IMR-90 (cell line): ENCODE results near the gene EML6. TPM values are rescaled to one million over a fixed set of nuclear protein-coding genes. Genes with fewer than 3 reads are reported as not detected.

ENCODE experiments used
- ATAC-seq: fragments of 200-7000 bp; cut with Tn5 transposase; 2 replicates; pipeline ENCODE4 v1.9.1; 2020; ENCODE audit warnings: low read depth, mild to moderate bottlenecking, moderate library complexity
- BruUV-seq: library from RNA; stranded (reverse); fragments of 400-500 nt; replicated peaks from 2 replicates; lab custom pipeline; 2021; lab: Mats Ljungman, UMichigan
- CTCF ChIA-PET: fragments of 300-600 bp; formaldehyde crosslinking; extraction: SDS; loops from one replicate; lab custom pipeline; 2021; ENCODE audit warnings: antibody characterized with exemption; lab: Yijun Ruan, JAX
- POLR2A ChIA-PET: fragments of 300-600 bp; sonication (Branson Sonifier 250); formaldehyde crosslinking; loops from one replicate; lab custom pipeline; 2022; ENCODE audit warnings: antibody characterized with exemption; ENCODE audit not compliant: unreplicated experiment; lab: Charles Lee
- DNase-seq: peaks from one replicate; pipeline ENCODE4 v3.0.0; 2013
- H2AFZ ChIP-seq: replicated peaks from 2 replicates; pipeline ENCODE3; 2013; ENCODE audit warnings: low read length, mild to moderate bottlenecking; ENCODE audit not compliant: poor library complexity
- H2AK5ac ChIP-seq: 2 replicates; pipeline ENCODE4 v1.6.1; 2013; ENCODE audit warnings: low read depth, low read length, inconsistent platforms
- H2AK9ac ChIP-seq: replicated peaks from 2 replicates; pipeline ENCODE3; 2013; ENCODE audit warnings: mild to moderate bottlenecking, low read depth, low read length, moderate library complexity; ENCODE audit not compliant: poor library complexity
- H2BK120ac ChIP-seq: 2 replicates; pipeline ENCODE4 v1.6.1; 2013; ENCODE audit warnings: low read depth, low read length, inconsistent platforms
- H2BK15ac ChIP-seq: 3 replicates; pipeline ENCODE4 v1.6.1; 2013; ENCODE audit warnings: low read depth, low read length, inconsistent platforms
- H2BK20ac ChIP-seq: 2 replicates; pipeline ENCODE4 v1.6.1; 2013; ENCODE audit warnings: low read depth, mild to moderate bottlenecking, inconsistent platforms, low read length, moderate library complexity
- H2BK5ac ChIP-seq: 2 replicates; pipeline ENCODE4 v1.6.1; 2013; ENCODE audit warnings: mild to moderate bottlenecking, low read depth, low read length, inconsistent platforms; ENCODE audit not compliant: poor library complexity, severe bottlenecking
- H3K14ac ChIP-seq: replicated peaks from 2 replicates; pipeline ENCODE4 v1.6.1; 2013; ENCODE audit warnings: low read depth, low read length, inconsistent platforms
- H3K18ac ChIP-seq: 2 replicates; pipeline ENCODE4 v1.6.1; 2013; ENCODE audit warnings: low read depth, low read length, control low read depth
- H3K23ac ChIP-seq: 2 replicates; pipeline ENCODE4 v1.6.1; 2013; ENCODE audit warnings: low read depth, low read length, inconsistent platforms
- H3K27ac ChIP-seq: 2 replicates; pipeline ENCODE4 v1.5.1; 2013; ENCODE audit warnings: mild to moderate bottlenecking, control low read depth, low read length; ENCODE audit not compliant: insufficient read depth
- H3K27me3 ChIP-seq: 2 replicates; pipeline ENCODE4 v1.6.1; 2013; ENCODE audit warnings: low read length; ENCODE audit not compliant: control insufficient read depth, insufficient read depth
- H3K36me3 ChIP-seq: 2 replicates; pipeline ENCODE4 v1.6.1; 2013; ENCODE audit warnings: low read length, mixed read lengths; ENCODE audit not compliant: control insufficient read depth, insufficient read depth
- H3K4ac ChIP-seq: 2 replicates; pipeline ENCODE4 v1.6.1; 2013; ENCODE audit warnings: low read depth, low read length, inconsistent platforms
- H3K4me1 ChIP-seq: 2 replicates; pipeline ENCODE4 v1.6.1; 2013; ENCODE audit warnings: low read length, mixed read lengths; ENCODE audit not compliant: control insufficient read depth, insufficient read depth
- H3K4me2 ChIP-seq: 2 replicates; pipeline ENCODE4 v1.6.1; 2013; ENCODE audit warnings: low read depth, mild to moderate bottlenecking, control low read depth, low read length, moderate library complexity
- H3K4me3 ChIP-seq: 2 replicates; pipeline ENCODE4 v1.5.1; 2013; ENCODE audit warnings: low read depth, mild to moderate bottlenecking, control low read depth, low read length, moderate library complexity; ENCODE audit not compliant: insufficient read depth
- H3K56ac ChIP-seq: 2 replicates; pipeline ENCODE4 v1.6.1; 2013; ENCODE audit warnings: low read length, inconsistent platforms; ENCODE audit not compliant: insufficient read depth; ENCODE audit errors: extremely low read depth
- H3K79me1 ChIP-seq, 2 experiments: 2 replicates each; pipeline ENCODE4 v1.6.1; 2013; ENCODE audit warnings: low read length in 2 of 2, inconsistent platforms in 1 of 2, low read depth in 1 of 2
- H3K9ac ChIP-seq: 2 replicates; pipeline ENCODE4 v1.6.1; 2013; ENCODE audit warnings: low read depth, low read length, control low read depth
- H3K9me1 ChIP-seq: 2 replicates; pipeline ENCODE4 v1.6.1; 2013; ENCODE audit warnings: low read length, inconsistent platforms; ENCODE audit not compliant: insufficient read depth
- H3K9me3 ChIP-seq: 2 replicates; pipeline ENCODE4 v1.6.1; 2013; ENCODE audit warnings: low read length; ENCODE audit not compliant: control insufficient read depth, insufficient read depth
- H4K20me1 ChIP-seq: 2 replicates; pipeline ENCODE4 v1.6.1; 2013; ENCODE audit warnings: low read length, inconsistent platforms; ENCODE audit not compliant: insufficient read depth
- H4K5ac ChIP-seq: 2 replicates; pipeline ENCODE4 v1.6.1; 2013; ENCODE audit warnings: mild to moderate bottlenecking, low read depth, low read length, control low read depth
- H4K8ac ChIP-seq, 2 experiments: 2 replicates each; pipeline ENCODE4 v1.6.1; 2013; ENCODE audit warnings: low read depth in 2 of 2, low read length in 2 of 2, control low read depth in 1 of 2, inconsistent platforms in 1 of 2
- H4K91ac ChIP-seq: 2 replicates; pipeline ENCODE4 v1.6.1; 2013; ENCODE audit warnings: low read depth, low read length, inconsistent platforms; ENCODE audit not compliant: insufficient read depth
- CTCF ChIP-seq: conservative IDR thresholded peaks from 2 replicates; pipeline ENCODE4 v1.5.1; 2012; ENCODE audit warnings: mild to moderate bottlenecking, low read depth, low read length, improper control_type of control experiment
- NFE2L2 ChIP-seq: fragments of 150-350 bp; IDR thresholded peaks from 2 replicates; pipeline ENCODE4 v1.6.1; 2016; ENCODE audit warnings: low read depth, mild to moderate bottlenecking, low read length
- WGBS, 2 experiments: methylation state at CpG; one replicate each; pipeline versions ENCODE4 v1.1.5 to v1.1.7; 2013; ENCODE audit warnings: missing lambda C conversion rate in 2 of 2; ENCODE audit not compliant: insufficient read length in 1 of 2; ENCODE audit errors: extremely low coverage in 2 of 2; 5-methylcytosine and 5-hydroxymethylcytosine counted together
- dilution Hi-C: fragments of 300-500 bp; cut with HindIII; formaldehyde crosslinking; loops from one replicate; pipeline ENCODE4 v1.14.3; 2018; ENCODE audit warnings: low sequenced_read_pairs; ENCODE audit not compliant: unreplicated experiment
- in situ Hi-C: fragments of 300-500 bp; cut with MboI; formaldehyde crosslinking; loops from 3 replicates; pipeline ENCODE4 v1.14.3; 2019; ENCODE audit warnings: low sequenced_read_pairs, inconsistent platforms, mixed read lengths
- intact Hi-C: fragments of 100-400 bp; cut with micrococcal nuclease; formaldehyde crosslinking; loops from 2 replicates; pipeline ENCODE4 v1.10.0; 2022
- polyA plus RNA-seq, 3 experiments: library from polyadenylated mRNA; depleted of rRNA; stranded (reverse); fragments of >200 nt; gene quantifications; 2 replicates each; pipeline ENCODE4 v1.2.3, GENCODE V29; 2012; ENCODE audit warnings: low replicate concordance in 1 of 3
- total RNA-seq: library from RNA; depleted of rRNA; stranded (reverse); fragments of >200 nt; gene quantifications from 2 replicates; pipeline ENCODE4 v1.2.3, GENCODE V29; 2012

EML6 gene
- total and polyA plus RNA-seq, 2 of the 4 experiments (the other 2 are of a cell fraction) = 0.18 to 0.19 TPM

- Histone ChIP-seq H4K20me1 (no peaks in the 10 kb centered on the region), H3K18ac (no peak overlapping the region), H3K9me1 (no peaks in the 10 kb centered on the region), H4K8ac (no peak overlapping the region), H3K56ac (no peak overlapping the region), H2AFZ (no peak overlapping the region), H3K4ac (no peak overlapping the region), H3K27ac (no peak overlapping the region), H2BK5ac (no peak overlapping the region), H3K27me3 (peaks cover 16% of the 10 kb centered on the region), H3K4me3 (no peak overlapping the region), H2BK15ac (no peak overlapping the region), H3K36me3 (no peaks in the 10 kb centered on the region), H3K4me1 (no peaks in the 10 kb centered on the region), H4K91ac (no peak overlapping the region), H2AK9ac (no peak overlapping the region), H2BK20ac (no peak overlapping the region), H3K9me3 (no peaks in the 10 kb centered on the region), H3K23ac (no peak overlapping the region), H3K79me1 (no peaks in the 10 kb centered on the region), H4K5ac (no peak overlapping the region), H3K9ac (no peak overlapping the region), H2AK5ac (no peak overlapping the region), H3K14ac (no peak overlapping the region), H2BK120ac (no peak overlapping the region), H3K4me2 (no peak overlapping the region)
- in situ Hi-C loops (no loop called here), intact Hi-C loops (no loop called here), dilution Hi-C loops (no loop called here)
- no peak for TF ChIP-seq CTCF
- TF ChIP-seq NFE2L2 = no peak
- BruUV-seq = no TSS peak
- WGBS, 2 experiments = no CpG with 5 or more reads among the region's 1 CpG
- ChIA-PET POLR2A (no interaction called here), CTCF (no interaction called here)
- no peak for DNase-seq
- ATAC-seq = no peak
Measured at GRCh38 chr2:54805255-54805654, 81.8 kb downstream of the EML6 start.
